Sigmoid colon (tissue), 4 donors: ENCODE data around the gene SLC3A2.

ENCODE experiments used
- CTCF ChIP-seq, 4 experiments: fragments of 450-650 bp in 3 of 4; fragments of 200-600 bp in 1 of 4; IDR thresholded peaks; one replicate each; pipeline ENCODE4 v1.5.1; 2016 to 2019; ENCODE audit warnings: antibody characterized with exemption in 4 of 4, mild to moderate bottlenecking in 3 of 4, moderate library complexity in 2 of 4
- EP300 ChIP-seq, 4 donors: sonication (generic); formaldehyde crosslinking; IDR thresholded peaks; one replicate each; pipeline ENCODE4 v1.6.1; 2017; ENCODE audit warnings: antibody characterized with exemption in 4 of 4
- POLR2AphosphoS5 ChIP-seq, 4 donors: sonication (generic); formaldehyde crosslinking; IDR thresholded peaks; one replicate each; pipeline ENCODE4 v1.6.1; 2017; ENCODE audit warnings: antibody characterized with exemption in 4 of 4

GRCh38 chr11:62896049-62896448, 15.4 kb downstream of the SLC3A2 start:
- TF ChIP-seq EP300 (IDR thresholded peaks at IDR 0.05) (no peak), POLR2AphosphoS5 (IDR thresholded peaks at IDR 0.05) (peak in 2 of 4 donors; percentile 24 to 40), CTCF (IDR thresholded peaks at IDR 0.05) (no peak)
